NCI-H526 (cell line): Measurements from ENCODE around the gene APOL6.
A peak's percentile ranks its signal among the peaks of the same experiment; 100 is the strongest.
"Not testable (repeated sequence)": the region's sequence is repeated elsewhere in the genome, so short reads cannot be mapped to it uniquely, and the experiment has no call there.

Experiments
- DNase-seq, 2 experiments: peaks; one replicate each; lab custom pipeline; 2025; lab: John Stamatoyannopoulos, UW

APOL6 gene

DNA sequence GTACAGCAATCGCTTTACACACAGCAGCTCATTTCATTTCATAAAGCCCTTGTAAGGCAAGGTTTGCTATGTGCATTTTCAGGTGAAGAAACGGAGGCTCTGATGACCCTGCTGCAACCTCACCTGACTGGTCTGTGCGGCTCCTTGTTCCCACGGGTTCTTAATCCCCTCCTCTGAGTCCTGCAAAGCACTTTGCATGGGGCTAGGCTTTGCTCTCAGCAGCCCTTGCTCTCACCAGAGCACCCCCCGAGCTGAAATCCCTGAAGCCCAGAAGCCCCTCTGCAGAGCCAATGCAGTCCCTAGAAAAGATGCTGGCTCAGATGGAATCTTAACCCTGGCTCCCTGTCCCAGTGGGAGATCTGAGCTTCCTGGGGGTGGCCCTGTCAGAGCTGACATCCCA is 11.0 kb upstream of the APOL6 start:
- no peak for DNase-seq

DNA sequence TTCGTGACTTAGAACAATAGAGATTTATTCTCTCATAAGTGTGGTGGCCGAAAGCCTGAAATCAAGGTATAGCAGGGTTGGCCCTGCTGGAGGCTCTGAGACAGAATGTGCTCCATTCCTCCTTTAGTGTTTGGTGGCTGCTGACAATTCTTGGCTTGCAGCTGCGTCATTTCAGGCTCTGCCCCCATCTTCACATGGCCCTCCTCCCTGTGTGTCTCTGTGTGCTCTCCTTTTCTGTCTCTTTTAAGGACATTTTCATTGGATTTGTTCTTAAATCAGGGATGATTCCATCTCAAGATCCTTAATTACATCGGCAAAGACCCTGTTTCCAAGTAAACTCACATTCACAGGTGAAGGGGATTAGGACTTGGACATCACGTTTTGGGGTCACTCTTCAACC is 10.2 kb upstream of the APOL6 start:
- DNase-seq: no peak

DNA sequence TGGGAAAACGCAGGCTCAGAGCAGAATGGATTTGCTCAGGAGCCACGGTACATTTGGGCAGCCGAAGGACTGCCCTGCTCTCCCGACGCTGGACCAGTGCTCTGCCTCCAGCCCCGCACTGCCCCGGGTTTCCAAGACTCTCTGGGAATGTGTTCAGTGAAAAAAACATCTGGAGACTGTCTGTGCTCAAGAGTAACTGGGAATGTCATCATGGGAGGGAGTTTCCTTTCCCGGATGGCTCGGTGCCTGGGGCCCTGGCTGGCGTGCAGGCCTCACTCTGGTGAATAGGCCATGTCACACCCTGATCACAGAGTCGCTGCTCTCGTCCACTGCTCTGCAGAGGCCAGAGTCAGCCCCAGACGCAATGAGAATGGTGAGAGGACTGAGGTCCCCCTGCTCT is 9.8 kb upstream of the APOL6 start:
- DNase-seq: no peak

GRCh38 chr22:35641494-35642120 is 6.6 kb upstream of the APOL6 start:
- no peak for DNase-seq

DNA sequence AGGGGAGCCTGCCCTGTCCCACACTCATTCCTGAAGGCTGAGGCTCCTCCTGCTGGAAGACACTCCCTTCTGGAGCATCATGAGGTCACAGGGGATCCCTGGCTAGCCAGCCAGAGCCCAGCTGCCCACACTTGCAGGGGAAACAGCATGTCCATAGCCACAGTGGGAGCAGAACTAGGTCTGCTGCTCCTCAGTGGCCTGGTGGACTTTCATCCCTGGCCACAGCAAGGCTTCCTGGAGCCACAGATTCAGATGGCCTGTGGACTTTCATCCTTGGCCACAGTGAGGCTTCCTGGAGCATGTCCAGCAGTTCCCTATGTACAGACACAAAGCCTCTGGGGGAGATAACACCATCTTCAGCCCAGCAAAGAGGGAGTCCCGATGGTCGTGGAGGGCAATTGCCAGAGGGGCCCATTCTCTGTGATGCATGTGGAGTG is 5.9 kb upstream of the APOL6 start:
- no peak for DNase-seq

DNA sequence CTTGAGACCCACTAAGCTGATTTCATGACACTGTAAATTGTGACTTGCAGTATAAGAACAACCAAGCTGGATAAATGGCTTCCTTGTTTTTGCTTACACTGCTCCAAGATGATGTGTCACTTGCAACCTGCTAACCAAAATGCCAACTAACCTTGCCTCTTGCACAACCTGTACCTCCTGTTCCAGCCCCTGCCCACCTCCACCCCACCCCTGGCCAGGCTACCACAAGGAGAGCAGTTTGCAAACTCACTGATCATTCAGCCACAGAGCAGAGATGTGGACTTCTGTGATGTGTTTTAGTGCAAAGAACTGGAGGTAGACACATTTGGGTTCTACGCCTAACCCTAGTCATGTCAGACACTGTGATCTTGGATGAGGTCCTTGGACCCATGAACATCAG is 4.3 kb upstream of the APOL6 start:
- no peak for DNase-seq

DNA sequence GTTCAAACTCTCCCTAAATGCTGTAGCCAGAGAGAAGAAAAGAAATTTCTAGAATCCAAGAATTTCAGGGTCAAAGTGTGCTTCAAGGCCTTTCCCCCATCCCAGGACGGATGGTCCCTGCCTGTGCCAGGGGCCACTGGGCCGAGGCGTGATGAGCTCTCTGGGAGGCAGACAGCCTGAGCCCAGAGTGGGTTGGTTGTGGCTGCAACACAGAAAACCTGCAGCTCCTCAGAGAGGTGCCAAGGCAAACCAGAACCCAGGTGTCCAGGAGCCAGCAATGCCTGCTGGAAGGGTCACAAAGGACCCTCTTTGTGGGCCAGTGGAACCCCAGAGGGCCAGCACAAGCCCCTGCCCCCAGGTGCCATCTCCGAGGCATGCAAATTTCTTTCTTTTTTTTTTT is 2.6 kb upstream of the APOL6 start:
- no peak for DNase-seq

DNA sequence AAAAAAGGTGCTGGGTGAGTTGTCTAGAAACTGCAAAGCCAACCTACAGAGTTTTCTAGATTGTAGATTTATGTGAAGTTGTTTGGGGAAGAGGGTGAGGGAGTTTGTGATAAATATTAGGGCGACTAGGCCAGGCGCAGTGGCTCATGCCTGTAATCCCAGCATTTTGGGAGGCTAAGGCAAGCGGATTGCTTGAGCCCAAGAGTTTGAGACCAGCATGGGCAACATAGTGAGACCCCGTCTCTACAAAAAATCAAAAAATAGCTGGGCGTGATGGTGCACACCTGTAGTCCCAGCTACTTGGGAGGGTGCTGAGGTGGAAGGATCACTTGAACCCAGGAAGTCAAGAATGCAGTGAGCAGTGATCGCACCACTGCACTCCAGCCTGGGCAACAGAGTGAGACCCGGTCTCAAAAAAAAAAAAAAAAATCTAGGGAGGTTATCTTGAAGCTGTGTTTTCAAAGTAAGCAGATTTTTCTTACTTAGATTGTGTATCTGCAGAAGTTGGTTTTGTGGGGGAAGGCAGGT is 844 bp downstream of the APOL6 start:
- no peak for DNase-seq

- no peak for DNase-seq
Measured at GRCh38 chr22:35649636-35650250, 1.5 kb downstream of the APOL6 start.

GRCh38 chr22:35651085-35651484 is 2.8 kb downstream of the APOL6 start:
- DNase-seq: no peak

- DNase-seq: no peak
Measured at GRCh38 chr22:35653824-35654223, 5.6 kb downstream of the APOL6 start.

DNA sequence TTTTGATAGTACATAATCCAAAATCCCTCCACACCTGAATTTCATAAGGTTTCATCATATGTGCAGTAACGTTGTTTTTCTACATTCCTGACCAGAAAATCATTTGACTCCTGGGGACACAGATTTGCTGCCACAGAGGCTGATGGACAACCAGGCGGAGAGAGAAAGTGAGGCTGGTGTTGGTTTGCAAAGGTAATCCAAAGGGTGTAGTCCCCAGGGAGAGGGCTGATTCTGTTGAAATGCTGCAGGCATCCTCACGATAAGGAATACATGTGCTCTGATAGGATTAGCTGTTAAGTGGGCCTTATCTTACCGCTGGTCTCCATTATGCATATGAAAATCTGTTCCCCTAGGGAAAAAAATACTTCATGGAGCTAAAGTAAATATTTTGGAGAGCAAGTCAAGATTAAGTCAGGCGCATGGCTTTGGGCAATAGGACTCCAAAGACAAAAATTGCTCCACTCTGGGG is 8.1 kb downstream of the APOL6 start:
- peak; percentile 89 to 92 for DNase-seq

- no peak for DNase-seq
Measured at GRCh38 chr22:35657571-35658312, 9.5 kb downstream of the APOL6 start.

DNA sequence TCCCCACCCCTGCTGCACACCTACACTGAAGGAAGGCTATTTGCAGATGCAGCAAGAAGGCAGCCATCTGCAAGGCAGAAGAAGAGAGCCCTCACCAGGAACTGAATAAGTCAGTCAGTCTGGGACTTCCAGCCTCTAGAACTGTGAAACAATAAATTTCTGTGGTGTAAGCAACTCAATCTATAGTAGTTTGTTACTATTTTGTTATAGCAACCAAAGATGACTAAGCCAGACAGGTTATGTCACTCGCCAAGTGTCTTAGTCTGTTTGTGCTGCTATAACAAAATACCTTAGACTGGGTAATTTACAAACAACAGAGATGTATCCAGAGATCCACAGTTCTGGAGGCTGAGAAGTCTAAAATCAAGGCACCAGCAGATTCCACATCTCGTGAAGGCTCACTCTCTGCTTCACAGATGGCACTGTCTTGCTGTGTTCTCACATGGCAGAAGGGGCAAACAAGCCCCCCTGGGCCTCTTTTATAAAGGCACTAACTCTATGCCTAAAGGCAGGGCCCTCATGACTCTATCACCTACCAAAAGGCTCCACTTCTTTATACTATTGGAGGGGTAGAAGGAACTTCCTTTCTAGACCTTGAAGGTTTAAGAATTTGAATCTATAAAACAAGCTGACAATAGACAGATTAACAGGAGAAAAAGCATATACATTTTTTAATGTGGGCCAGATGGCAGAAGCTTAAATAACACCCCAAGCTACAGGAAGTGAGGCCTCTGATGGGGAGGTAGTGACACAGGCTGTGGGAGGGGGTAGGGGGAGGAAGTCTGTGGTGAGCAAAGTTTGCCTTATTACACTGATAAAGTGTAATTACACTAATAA is 12.3 kb downstream of the APOL6 start:
- no peak for DNase-seq

GRCh38 chr22:35661464-35661863 is 13.2 kb downstream of the APOL6 start:
- DNase-seq: no peak

GRCh38 chr22:35662914-35663313 is 14.7 kb downstream of the APOL6 start:
- DNase-seq: no peak

DNA sequence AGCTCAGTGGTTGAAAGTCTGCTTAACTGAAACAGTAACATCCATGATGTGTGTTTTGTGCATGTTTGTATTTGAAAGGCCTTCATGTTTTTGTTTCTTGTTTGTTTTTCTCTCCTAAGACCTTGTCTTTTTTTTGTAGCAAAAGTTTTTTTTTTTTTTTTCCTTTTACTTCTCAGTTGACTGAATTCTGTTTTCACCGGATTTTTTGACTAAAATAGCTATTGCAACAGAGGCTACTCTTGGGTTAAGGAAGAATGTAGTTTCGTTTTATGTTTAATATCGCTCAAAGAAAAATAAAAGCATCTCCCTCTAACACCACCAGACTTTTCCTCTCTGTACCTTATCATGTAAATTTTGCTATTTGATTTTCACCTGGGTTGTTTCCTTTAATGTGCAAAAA is 15.1 kb downstream of the APOL6 start:
- no peak for DNase-seq

DNA sequence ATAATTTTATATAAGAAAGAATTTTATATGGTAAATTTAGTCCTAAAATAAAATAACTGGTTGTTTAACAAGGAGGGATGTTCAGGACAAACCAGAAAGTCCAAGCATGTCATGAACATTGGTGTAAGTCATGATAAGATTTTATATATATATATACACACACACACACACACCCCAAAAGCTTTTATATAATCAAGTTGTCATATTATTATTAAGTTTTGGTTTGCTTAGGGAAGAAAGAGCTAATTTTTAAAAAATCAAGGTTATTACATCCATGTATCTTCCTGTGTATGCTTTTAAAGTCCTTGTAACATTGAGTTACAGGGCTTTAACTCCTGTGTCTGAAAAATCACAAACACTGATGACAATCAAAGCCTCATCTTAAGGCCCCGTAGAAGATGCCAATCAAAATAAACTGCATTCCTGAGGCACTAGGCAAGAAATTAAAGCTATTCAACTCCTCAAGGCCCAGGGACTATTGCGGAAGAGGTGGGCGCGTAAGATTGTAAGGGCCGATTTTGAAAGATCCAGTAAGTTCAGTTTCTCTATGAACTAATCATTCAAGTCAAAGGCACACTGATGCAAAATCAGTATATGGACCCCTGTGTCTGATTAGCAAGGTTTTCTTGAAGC is 16.8 kb downstream of the APOL6 start:
- no peak for DNase-seq

- not testable (repeated sequence) for DNase-seq
Measured at GRCh38 chr22:35666699-35667098, 18.5 kb downstream of the APOL6 start.

DNA sequence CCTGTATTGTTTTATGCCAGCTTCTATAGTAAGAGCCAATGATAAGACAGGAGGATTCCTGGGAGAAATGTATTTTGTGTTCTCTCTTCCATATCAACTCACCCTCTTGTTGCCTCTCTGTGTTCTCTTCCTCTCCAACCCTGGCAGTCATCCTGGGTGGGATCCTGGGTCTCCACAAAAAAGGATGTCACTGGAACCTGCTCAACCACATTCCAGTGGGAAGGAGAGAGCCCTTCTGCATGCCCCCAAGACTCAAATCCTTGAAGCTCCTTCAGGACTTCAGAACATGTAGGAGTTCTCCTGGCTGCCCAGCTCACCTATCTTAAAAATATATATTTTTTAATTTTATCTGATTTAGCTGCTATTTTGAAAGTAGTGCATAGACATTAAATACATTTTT is 26.1 kb downstream of the APOL6 start:
- DNase-seq: no peak

DNA sequence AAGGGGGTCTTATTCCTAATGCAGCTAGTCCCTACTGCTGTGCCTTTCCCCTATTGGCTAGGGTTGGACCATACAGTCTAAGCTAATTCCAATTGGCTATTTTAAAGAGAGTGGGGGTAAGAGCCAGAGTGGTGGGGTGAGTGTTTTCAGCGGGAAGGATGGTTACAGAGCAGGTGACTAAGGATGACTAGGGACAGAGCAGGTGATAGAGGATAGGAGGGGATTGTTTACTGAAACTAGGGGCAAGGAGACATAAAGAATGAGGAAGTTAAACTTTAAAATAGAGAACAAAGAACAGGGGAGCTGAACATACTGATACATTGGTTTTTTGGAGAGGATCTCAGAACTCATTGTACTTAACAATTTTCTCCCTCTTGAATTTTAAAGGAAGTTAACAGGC is 27.8 kb downstream of the APOL6 start:
- DNase-seq: not testable (repeated sequence)
